ENCODE results near the gene NVL.
"Not testable (repeated sequence)": the region's sequence is repeated elsewhere in the genome, so short reads cannot be mapped to it uniquely, and the experiment has no call there.

Gene NVL

GRCh38 chr1:224317383-224318045 is 12.5 kb downstream of the NVL start:
- H3K4me3 ChIP-seq (ENCODE audit: low read depth, low read length) = no peak overlapping the region
- TF ChIP-seq CTCF (IDR thresholded peaks at IDR 0.05; ENCODE audit: insufficient read depth, low read depth, low read length, missing control alignments) = no peak
- DNase-seq (ENCODE audit: low read depth) = no peak

- no peak for DNase-seq (ENCODE audit: low read depth)
- H3K4me3 ChIP-seq (ENCODE audit: low read depth, low read length) = no peak overlapping the region
- TF ChIP-seq CTCF (IDR thresholded peaks at IDR 0.05; ENCODE audit: insufficient read depth, low read depth, low read length, missing control alignments) = no peak
Measured at GRCh38 chr1:224312025-224312424, 17.9 kb downstream of the NVL start.

- DNase-seq (ENCODE audit: low read depth); H3K4me3 ChIP-seq (ENCODE audit: low read depth, low read length): not testable (repeated sequence)
Measured at GRCh38 chr1:224311503-224311902, 18.5 kb downstream of the NVL start.

GRCh38 chr1:224308064-224308463 is 21.9 kb downstream of the NVL start:
- no peak overlapping the region for H3K4me3 ChIP-seq (ENCODE audit: low read depth, low read length)
- no peak for TF ChIP-seq CTCF (IDR thresholded peaks at IDR 0.05; ENCODE audit: insufficient read depth, low read depth, low read length, missing control alignments)
- DNase-seq (ENCODE audit: low read depth) = no peak

GRCh38 chr1:224304767-224305166 is 25.2 kb downstream of the NVL start:
- no peak for DNase-seq (ENCODE audit: low read depth)
- no peak overlapping the region for H3K4me3 ChIP-seq (ENCODE audit: low read depth, low read length)
- no peak for TF ChIP-seq CTCF (IDR thresholded peaks at IDR 0.05; ENCODE audit: insufficient read depth, low read depth, low read length, missing control alignments)

- TF ChIP-seq CTCF (IDR thresholded peaks at IDR 0.05; ENCODE audit: insufficient read depth, low read depth, low read length, missing control alignments) = no peak
- DNase-seq (ENCODE audit: low read depth) = no peak
- H3K4me3 ChIP-seq (ENCODE audit: low read depth, low read length) = no peak overlapping the region
Measured at GRCh38 chr1:224302947-224303346, 27.0 kb downstream of the NVL start.

- no peak for TF ChIP-seq CTCF (IDR thresholded peaks at IDR 0.05; ENCODE audit: insufficient read depth, low read depth, low read length, missing control alignments)
- no peak for DNase-seq (ENCODE audit: low read depth)
- H3K4me3 ChIP-seq (ENCODE audit: low read depth, low read length) = no peak overlapping the region
Measured at GRCh38 chr1:224301391-224301790, 28.6 kb downstream of the NVL start.
